AG04450 (cell line): Measurements from ENCODE around the gene AP4E1. TPM values are rescaled to one million over a fixed set of nuclear protein-coding genes. Genes with fewer than 3 reads are reported as not detected.

Source experiments
- CTCF ChIA-PET: fragments of 300-600, 350-600 bp; formaldehyde crosslinking; extraction: SDS; loops from one replicate; lab custom pipeline; 2022; ENCODE audit warnings: antibody characterized with exemption, inconsistent platforms; lab: Charles Lee
- POLR2A ChIA-PET: fragments of 350-600 bp; formaldehyde crosslinking; extraction: SDS; loops from one replicate; lab custom pipeline; 2021; ENCODE audit warnings: antibody characterized with exemption, inconsistent platforms; lab: Yijun Ruan, JAX
- DNase-seq: peaks from one replicate; pipeline ENCODE4 v3.0.0-alpha.2; 2011; ENCODE audit warnings: low read depth, low spot score
- H3K27ac ChIP-seq: one replicate; pipeline ENCODE4 v1.5.1; 2012; ENCODE audit warnings: low read depth, low read length, control low read depth
- H3K27me3 ChIP-seq: one replicate; pipeline ENCODE4 v1.6.0; 2012; ENCODE audit warnings: low read length; ENCODE audit not compliant: control insufficient read depth, insufficient read depth
- H3K4me3 ChIP-seq: 2 replicates; pipeline ENCODE4 v1.5.1; 2011; ENCODE audit warnings: mild to moderate bottlenecking, low read depth, low read length, control low read depth
- H3K9me3 ChIP-seq: 2 replicates; pipeline ENCODE4 v1.5.1; 2012; ENCODE audit warnings: low read length; ENCODE audit not compliant: control insufficient read depth, insufficient read depth
- polyA plus RNA-seq: library from polyadenylated mRNA; depleted of rRNA; stranded (reverse); fragments of >200 nt; gene quantifications from 2 replicates; pipeline ENCODE4 v1.2.3, GENCODE V29; 2011; rRNA removed
- TF ChIP-seq, protein P1 (sequence below): IDR thresholded peaks from 2 replicates; pipeline ENCODE4 v1.5.1; 2011; ENCODE audit warnings: low read depth, low read length, control low read depth, inconsistent platforms

The AP4E1 gene
- polyA plus RNA-seq, 1 experiment, result 4.5 TPM

DNA sequence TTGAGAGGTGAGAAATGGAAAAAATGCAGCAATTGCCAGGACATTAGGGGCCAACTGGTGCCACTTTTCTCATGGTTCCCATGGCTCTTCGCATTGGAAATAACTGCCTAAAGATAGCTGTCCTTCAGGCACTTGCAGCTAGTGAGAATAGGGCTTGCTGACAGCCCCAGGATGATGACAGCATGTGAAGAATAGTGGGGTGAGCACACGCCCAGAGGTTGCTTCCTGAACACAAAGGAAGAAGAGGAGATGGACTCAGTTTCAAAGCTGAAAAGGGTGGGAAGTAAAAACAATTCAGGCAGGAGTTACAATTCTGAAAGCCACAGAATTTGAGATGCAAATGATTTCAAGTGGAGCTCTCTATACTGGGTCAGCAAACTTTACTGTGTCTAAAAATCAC, 140.6 kb downstream of the AP4E1 start:
- Histone ChIP-seq H3K27me3 (peaks cover 9% of the 10 kb centered on the region), H3K9me3 (no peaks in the 10 kb centered on the region), H3K4me3 (no peak overlapping the region), H3K27ac (no peak overlapping the region)
- ChIA-PET POLR2A (no interaction called here), CTCF (no interaction called here)
- no peak for DNase-seq
- TF ChIP-seq, protein P1, sequence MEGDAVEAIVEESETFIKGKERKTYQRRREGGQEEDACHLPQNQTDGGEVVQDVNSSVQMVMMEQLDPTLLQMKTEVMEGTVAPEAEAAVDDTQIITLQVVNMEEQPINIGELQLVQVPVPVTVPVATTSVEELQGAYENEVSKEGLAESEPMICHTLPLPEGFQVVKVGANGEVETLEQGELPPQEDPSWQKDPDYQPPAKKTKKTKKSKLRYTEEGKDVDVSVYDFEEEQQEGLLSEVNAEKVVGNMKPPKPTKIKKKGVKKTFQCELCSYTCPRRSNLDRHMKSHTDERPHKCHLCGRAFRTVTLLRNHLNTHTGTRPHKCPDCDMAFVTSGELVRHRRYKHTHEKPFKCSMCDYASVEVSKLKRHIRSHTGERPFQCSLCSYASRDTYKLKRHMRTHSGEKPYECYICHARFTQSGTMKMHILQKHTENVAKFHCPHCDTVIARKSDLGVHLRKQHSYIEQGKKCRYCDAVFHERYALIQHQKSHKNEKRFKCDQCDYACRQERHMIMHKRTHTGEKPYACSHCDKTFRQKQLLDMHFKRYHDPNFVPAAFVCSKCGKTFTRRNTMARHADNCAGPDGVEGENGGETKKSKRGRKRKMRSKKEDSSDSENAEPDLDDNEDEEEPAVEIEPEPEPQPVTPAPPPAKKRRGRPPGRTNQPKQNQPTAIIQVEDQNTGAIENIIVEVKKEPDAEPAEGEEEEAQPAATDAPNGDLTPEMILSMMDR, result no peak

DNA sequence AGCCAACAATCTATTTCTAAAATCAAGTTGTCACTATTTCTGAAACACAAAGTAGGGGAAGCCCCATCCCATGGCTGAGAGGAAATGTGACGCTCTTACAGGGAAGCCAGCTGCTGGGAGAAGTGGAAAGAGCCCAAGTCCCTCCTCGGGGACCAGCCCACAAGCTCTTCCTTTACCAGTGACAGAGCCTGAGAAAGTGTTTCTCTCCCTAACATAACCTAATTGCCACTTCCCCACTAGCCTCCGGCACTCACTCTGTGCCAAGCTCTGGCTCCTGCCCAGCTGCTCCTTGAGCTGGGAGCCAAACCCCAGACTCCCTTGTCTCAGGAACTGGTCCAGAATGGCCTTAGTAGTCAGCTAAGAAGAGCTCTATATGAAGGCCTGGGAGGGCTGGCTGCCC, 143.3 kb downstream of the AP4E1 start:
- CTCF ChIA-PET, result no interaction called here
- no peak for DNase-seq
- Histone ChIP-seq H3K4me3 (no peak overlapping the region), H3K27me3 (peaks cover 9% of the 10 kb centered on the region), H3K9me3 (no peaks in the 10 kb centered on the region), H3K27ac (no peak overlapping the region)
- TF ChIP-seq, protein P1, result no peak
- POLR2A ChIA-PET, result no interaction called here

DNA sequence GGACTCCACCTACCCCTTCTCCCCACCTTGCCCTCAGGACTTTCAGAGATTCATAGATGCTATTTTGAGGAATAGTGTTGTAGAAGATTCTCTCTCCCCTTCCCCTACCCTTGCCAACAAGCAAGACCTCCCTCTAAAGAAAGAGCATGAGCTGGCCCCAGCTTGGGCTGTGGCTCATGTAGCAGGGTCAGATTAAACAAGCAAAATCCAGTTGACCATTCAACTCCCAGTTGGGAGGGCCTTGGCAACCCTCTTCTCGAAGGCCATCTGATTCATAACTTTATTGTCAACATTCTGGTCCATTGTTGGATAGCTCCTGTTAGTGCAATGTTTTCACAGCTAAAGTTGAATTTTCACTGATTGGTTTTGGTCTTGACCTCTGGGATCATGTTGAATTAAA, 145.1 kb downstream of the AP4E1 start:
- H3K9me3 ChIP-seq, result no peaks in the 10 kb centered on the region
- POLR2A ChIA-PET, result no interaction called here
- H3K27ac ChIP-seq, result no peak overlapping the region
- CTCF ChIA-PET, result interaction anchor here (0.8 kb wide), 1 partner anchor 79 kb away, joined by 3 read pairs; no protein-coding TSS in a partner anchor
- peaks cover 9% of the 10 kb centered on the region for H3K27me3 ChIP-seq
- DNase-seq, result no peak
- TF ChIP-seq, protein P1, result no peak
- H3K4me3 ChIP-seq, result no peak overlapping the region

DNA sequence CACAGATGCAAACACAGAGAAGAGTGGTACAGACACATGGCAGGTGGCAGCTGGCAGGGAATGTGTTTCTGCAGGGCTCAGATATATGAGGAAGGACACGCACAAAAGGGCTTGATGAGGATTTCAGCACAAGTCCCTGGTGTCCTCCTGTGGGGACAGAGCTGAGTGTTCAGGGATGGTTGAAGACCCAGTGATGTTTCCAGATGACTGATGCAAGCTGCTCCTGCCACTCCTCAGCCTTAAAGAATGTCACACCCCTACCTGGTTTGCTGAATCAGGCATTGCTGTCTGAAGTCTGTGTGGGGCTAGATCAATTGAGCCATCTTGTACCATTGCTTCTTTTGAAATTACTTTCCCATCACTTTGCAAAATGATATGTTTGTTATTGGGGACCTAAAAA, 146.1 kb downstream of the AP4E1 start:
- Histone ChIP-seq H3K27me3 (peaks cover 7% of the 10 kb centered on the region), H3K9me3 (no peaks in the 10 kb centered on the region), H3K4me3 (no peak overlapping the region), H3K27ac (no peak overlapping the region)
- TF ChIP-seq, protein P1, result no peak
- CTCF ChIA-PET, result no interaction called here
- no peak for DNase-seq
- POLR2A ChIA-PET, result no interaction called here

Other genes with a start within 250 kb of the AP4E1 start
- gene TRPM7, start 221.9 kb upstream of the AP4E1 start, polyA plus RNA-seq, result 21.1 and 31.2 TPM in 2 replicates
- gene SPPL2A, start 143.0 kb upstream of the AP4E1 start, polyA plus RNA-seq, result 70.2 and 80.1 TPM in 2 replicates
- 0.30 and 0.36 TPM in 2 replicates for gene TNFAIP8L3, start 186.2 kb downstream of the AP4E1 start, polyA plus RNA-seq